SK-N-SH (cell line): Measurements from ENCODE around the gene DISP1.

Experiments used
- EP300 ChIP-seq, 2 experiments: IDR thresholded peaks; 2 replicates each; pipeline versions ENCODE4 v1.4.0 to v1.6.1; 2012; ENCODE audit warnings: borderline replicate concordance in 1 of 2, low read depth in 1 of 2, low read length in 1 of 2
- POLR2AphosphoS5 ChIP-seq: IDR thresholded peaks from 2 replicates; pipeline ENCODE4 v1.6.1; 2012; ENCODE audit warnings: low read depth, low read length
- RXRA ChIP-seq: IDR thresholded peaks from 2 replicates; pipeline ENCODE4 v1.4.0; 2012; ENCODE audit warnings: low read depth, mild to moderate bottlenecking, borderline replicate concordance
- ZBTB33 ChIP-seq: IDR thresholded peaks from 2 replicates; pipeline ENCODE4 v1.4.0; 2012; ENCODE audit warnings: low read depth, borderline replicate concordance
- TF ChIP-seq, protein P1 (sequence below): fragments of 200-600 bp; sonication (generic); IDR thresholded peaks from 2 replicates; pipeline ENCODE4 v1.6.1; 2017; ENCODE audit warnings: antibody characterized with exemption, mild to moderate bottlenecking, moderate library complexity

GRCh38 chr1:222768592-222768991 is 46.2 kb upstream of the DISP1 start:
- TF ChIP-seq ZBTB33 (no peak), RXRA (no peak), POLR2AphosphoS5 (no peak), EP300 (IDR thresholded peaks at IDR 0.05; ENCODE audit: borderline replicate concordance in 1 of 2, low read depth in 1 of 2, low read length in 1 of 2) (no peak)
- TF ChIP-seq, protein P1, sequence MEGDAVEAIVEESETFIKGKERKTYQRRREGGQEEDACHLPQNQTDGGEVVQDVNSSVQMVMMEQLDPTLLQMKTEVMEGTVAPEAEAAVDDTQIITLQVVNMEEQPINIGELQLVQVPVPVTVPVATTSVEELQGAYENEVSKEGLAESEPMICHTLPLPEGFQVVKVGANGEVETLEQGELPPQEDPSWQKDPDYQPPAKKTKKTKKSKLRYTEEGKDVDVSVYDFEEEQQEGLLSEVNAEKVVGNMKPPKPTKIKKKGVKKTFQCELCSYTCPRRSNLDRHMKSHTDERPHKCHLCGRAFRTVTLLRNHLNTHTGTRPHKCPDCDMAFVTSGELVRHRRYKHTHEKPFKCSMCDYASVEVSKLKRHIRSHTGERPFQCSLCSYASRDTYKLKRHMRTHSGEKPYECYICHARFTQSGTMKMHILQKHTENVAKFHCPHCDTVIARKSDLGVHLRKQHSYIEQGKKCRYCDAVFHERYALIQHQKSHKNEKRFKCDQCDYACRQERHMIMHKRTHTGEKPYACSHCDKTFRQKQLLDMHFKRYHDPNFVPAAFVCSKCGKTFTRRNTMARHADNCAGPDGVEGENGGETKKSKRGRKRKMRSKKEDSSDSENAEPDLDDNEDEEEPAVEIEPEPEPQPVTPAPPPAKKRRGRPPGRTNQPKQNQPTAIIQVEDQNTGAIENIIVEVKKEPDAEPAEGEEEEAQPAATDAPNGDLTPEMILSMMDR: no peak
